ENCODE results near the gene BCAP29. TPM values are rescaled to one million over a fixed set of nuclear protein-coding genes. Genes with fewer than 3 reads are reported as not detected.

The BCAP29 gene
- polyA plus RNA-seq: 18.3 and 68.2 TPM in 2 replicates

GRCh38 chr7:107579885-107580715 lies at the start of gene BCAP29:
BCAP29 (plus strand) TSS chr7:107580246; CDS start chr7:107580773, 527 bp downstream.

GRCh38 chr7:107563775-107564552 lies 16.1 kb upstream of the BCAP29 start, which contains the start of the genes COG5 and DUS4L:
COG5 (minus strand) TSS chr7:107563920; CDS start chr7:107563896, 24 bp downstream.
DUS4L (plus strand) TSS chr7:107563971; CDS start chr7:107567071, 3,100 bp downstream.

GRCh38 chr7:107660381-107661080 lies 80.5 kb downstream of the BCAP29 start, which contains the start of gene SLC26A4:
SLC26A4 (plus strand) TSS chr7:107660828; CDS start chr7:107661642, 814 bp downstream.

Other genes with a start within 250 kb of the BCAP29 start
- 7.9 and 27.5 TPM in 2 replicates for gene GPR22, start 110.2 kb upstream of the BCAP29 start, polyA plus RNA-seq
- 4.3 and 5.5 TPM in 2 replicates for gene COG5, start 16.3 kb upstream of the BCAP29 start, polyA plus RNA-seq
- gene DUS4L, start 16.3 kb upstream of the BCAP29 start, polyA plus RNA-seq: 7.1 and 8.7 TPM in 2 replicates
- gene SLC26A4, start 80.6 kb downstream of the BCAP29 start, polyA plus RNA-seq: 0.05 TPM in 1 of 2 replicates, not detected in the other
- gene CBLL1, start 163.9 kb downstream of the BCAP29 start, polyA plus RNA-seq: 13.7 and 17.2 TPM in 2 replicates
- gene SLC26A3, start 223.0 kb downstream of the BCAP29 start, polyA plus RNA-seq: not detected in 2 replicates

Measured in Purkinje cell (primary cell).